GM20000 (cell line): ENCODE results near the gene GCGR.
"Not testable (repeated sequence)": the region's sequence is repeated elsewhere in the genome, so short reads cannot be mapped to it uniquely, and the experiment has no call there.

Experiments used
- DNase-seq: peaks from one replicate; pipeline ENCODE4 v3.0.0; 2012; ENCODE audit warnings: low spot score
- TF ChIP-seq, protein P1 (sequence below): IDR thresholded peaks from 2 replicates; pipeline ENCODE4 v1.5.1; 2012; ENCODE audit warnings: mild to moderate bottlenecking, control low read depth; ENCODE audit errors: extremely low read depth, missing control alignments

Gene GCGR

DNA sequence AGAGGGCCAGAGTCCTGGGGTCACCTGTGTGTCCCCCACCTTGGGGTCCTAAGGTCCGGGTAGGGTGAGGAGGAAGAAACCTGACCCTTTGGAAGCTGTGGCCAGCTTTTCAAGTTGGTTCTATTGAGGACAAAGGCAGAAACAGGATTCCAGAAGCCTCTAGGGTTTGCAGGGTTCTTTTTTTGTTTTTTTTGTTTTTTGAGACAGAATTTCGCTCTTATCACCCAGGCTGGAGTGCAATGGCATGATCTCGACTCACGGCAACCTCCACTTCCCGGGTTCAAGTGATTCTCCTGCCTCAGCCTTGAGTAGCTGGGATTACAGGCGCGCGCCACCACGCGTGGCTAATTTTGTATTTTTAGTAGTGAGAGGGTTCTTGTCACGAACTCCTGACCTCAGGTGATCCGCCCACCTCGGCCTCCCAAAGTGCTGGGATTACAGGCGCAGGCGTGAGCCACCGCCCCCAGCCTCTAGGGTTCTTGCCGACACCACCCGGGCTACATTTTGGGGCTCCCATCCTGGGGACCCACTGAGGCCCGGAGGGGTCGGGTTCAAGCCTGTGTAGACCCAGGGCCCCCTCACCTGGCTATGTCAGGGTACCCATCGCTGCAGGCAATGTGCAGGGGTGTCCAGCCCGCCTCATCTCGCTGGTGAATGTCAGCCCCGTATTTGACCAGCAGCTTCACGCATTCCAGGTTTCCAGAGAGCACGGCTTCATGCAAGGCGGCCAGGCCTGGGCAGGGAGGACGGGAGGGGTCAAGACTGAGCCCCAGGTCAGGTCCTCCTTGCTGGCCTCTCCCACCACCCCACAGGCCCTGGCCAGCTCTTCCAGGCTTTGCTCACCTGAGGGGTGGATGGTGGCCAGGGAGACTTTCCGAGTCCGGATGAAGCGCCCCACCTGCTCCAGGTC, 30.2 kb downstream of the GCGR start:
- DNase-seq: no peak
- TF ChIP-seq, protein P1, sequence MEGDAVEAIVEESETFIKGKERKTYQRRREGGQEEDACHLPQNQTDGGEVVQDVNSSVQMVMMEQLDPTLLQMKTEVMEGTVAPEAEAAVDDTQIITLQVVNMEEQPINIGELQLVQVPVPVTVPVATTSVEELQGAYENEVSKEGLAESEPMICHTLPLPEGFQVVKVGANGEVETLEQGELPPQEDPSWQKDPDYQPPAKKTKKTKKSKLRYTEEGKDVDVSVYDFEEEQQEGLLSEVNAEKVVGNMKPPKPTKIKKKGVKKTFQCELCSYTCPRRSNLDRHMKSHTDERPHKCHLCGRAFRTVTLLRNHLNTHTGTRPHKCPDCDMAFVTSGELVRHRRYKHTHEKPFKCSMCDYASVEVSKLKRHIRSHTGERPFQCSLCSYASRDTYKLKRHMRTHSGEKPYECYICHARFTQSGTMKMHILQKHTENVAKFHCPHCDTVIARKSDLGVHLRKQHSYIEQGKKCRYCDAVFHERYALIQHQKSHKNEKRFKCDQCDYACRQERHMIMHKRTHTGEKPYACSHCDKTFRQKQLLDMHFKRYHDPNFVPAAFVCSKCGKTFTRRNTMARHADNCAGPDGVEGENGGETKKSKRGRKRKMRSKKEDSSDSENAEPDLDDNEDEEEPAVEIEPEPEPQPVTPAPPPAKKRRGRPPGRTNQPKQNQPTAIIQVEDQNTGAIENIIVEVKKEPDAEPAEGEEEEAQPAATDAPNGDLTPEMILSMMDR: no peak

DNA sequence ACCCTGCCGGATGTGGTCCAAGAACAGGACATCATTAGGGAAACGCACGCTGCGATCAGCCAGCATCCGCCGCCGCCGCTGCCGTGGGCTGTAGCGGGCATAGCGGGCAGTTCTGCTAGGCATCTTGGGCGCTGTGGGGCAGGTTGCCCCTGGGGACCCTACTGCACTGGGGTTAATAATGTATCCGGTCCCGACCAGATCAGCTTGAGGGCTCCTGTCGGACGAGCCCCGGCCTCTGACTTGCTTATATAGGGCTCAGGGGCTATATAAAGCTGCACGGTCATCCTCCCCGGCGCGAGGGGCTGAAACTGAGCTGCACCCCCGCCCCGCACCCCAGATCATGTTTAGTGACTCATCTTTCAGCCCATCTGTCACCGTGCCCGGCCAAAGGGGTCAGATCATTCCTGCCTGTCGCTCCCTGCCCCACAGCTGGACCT, 30.9 kb downstream of the GCGR start, which contains the start of gene PPP1R27:
TSS of gene PPP1R27 (minus strand) at position 220 of the 437 bp plus-strand sequence. CDS start at position 123, 97 bp downstream.
- TF ChIP-seq, protein P1: no peak
- DNase-seq: no peak

DNA sequence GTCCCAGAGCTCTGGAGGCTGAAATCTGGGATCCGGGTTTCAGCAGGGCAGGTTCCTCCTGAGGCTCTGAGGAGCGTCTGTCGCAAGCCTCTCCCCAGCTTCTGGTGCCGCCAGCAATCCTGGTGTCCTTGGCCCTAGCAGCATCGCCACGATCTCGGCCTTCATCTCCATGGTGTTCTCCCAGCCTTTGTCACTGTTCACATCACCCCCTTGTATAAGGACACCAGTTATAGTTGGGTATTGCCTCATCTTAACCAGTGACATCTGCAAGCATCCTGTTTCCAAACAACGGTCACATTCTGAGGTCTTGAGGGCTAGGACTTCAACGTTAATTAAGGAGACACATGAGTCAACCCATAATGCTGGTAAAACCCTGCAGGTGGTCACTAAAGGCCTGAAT, 33.7 kb downstream of the GCGR start:
- TF ChIP-seq, protein P1: no peak
- no peak for DNase-seq

DNA sequence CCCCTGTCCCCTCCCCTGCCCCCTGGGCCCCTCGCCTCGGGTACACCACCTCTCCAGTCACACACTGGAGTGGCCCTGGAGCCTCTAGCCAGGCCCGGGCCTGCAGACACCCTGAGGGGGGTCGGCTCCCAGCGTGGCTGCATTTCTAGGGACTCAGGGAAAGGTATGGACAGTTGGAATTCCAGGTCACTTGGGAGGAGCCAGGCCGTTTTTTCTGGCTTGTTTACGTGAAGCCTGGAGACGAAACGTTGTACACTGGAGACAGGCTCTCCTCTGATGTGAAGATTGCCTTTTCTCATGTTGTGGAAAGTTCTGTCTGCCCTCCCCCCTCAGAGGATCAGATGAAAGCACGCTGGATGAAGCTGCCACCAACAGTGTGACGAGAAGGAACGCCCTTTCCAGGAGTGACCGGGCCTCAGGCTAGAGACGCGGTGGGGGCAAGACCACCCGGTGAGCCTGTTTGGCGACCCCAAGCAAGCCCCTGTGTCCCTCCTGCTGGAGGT, 34.9 kb downstream of the GCGR start:
- TF ChIP-seq, protein P1: no peak
- DNase-seq: no peak

DNA sequence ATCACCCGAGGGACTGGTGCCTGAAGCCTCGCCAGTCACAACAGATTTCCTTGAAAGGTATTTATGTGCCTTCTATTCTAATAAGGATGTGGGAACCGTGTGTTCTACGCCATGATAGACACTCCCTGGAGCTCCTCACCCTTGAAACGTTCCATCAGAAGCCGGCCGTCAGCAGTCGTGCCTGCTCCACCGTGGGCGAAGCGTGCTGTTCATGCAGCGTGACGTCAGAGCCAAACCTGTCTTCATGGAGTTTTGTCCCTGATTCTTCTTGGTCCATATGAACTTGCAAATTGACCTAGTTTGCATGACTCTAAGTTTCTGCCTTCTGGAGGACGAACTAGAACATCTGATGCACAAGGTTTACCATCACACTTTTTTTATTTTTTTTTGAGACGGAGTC, 35.4 kb downstream of the GCGR start:
- DNase-seq: no peak
- TF ChIP-seq, protein P1: no peak

DNA sequence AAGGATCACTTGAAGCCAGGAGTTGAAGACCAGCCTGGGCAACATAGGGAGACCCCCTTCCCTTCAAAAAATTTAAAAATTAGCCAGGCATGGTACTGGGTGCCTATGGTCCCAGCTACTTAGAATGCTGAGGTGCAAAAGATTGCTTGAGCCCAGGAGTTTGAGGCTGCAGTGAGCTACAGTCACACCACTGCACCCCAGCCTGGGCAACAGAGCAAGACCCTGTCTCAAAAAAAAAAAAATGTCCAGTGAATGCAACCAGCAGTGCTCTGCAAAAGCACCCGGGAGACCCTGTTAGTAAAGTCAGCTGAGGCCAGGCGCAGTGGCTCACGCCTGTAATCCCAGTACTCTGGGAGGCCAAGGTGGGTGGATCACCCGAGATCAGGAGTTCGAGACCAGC, 36.1 kb downstream of the GCGR start:
- not testable (repeated sequence) for DNase-seq

DNA sequence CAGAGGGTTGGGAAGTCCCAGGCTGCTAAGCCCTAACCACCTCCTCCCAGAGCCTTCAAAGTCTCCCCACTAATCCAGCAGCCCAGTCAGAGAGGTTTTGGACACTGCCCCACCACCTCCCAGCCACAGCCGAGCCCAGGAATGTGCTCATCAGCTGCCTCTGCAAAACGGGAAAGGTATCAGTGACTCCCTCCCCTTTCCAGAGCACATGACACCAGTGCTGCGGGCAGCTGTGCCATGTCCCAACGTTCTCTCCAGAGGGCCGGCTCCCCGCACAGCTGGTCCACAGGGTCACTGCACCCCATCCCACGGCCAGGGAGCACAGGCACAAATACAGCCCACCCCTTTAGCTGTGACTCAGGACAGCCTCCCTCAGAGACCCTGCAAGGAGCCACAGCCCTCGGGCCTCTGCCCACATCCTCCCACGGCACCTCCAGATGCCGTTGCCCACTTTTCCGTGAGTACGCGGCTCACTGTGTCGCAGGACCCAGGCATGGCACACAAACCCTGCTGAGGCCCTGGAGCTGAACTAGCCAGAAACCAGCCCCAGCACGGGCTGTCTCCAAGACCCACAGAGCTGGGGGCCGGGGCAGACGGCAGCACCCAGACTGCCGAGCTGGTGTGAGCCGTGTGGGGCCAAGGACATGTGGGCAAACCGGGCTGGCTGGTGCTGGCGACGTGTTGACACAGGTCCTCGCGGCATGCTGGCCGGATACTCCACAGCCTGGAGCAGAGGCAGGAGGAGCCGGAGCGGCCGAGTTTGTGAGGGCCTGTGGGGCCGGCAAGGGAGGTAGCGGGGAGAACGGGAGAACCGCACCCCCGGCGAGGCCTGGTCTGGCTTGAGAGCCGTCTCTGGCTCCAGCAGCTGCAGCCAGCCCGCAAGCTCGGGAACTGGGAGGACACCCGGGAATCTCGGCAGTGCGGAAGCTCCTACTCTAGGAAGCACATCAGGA, 37.2 kb downstream of the GCGR start:
- no peak for DNase-seq
- TF ChIP-seq, protein P1: no peak
